Neural cell (in vitro differentiated cells): ENCODE results near the gene DFFA. TPM values are rescaled to one million over a fixed set of nuclear protein-coding genes. Genes with fewer than 3 reads are reported as not detected.

ENCODE experiments used
- H2AFZ ChIP-seq: fragments of 200-600, 300-800 bp; sonication (generic), shearing (Covaris generic); 2 replicates; pipeline ENCODE4 v1.6.0; 2014; ENCODE audit warnings: low read depth, mild to moderate bottlenecking, antibody characterized with exemption, low read length, moderate library complexity
- H3F3A ChIP-seq: fragments of 200-600 bp; shearing (Covaris generic); 2 replicates; pipeline ENCODE4 v1.6.1; 2016; ENCODE audit warnings: mild to moderate bottlenecking, moderate library complexity, mixed read lengths, antibody characterized with exemption, low read length; ENCODE audit not compliant: insufficient read depth, poor library complexity, severe bottlenecking
- H3K27ac ChIP-seq: fragments of 200-600, 300-800 bp; sonication (generic), shearing (Covaris generic); 2 replicates; pipeline ENCODE4 v1.5.1; 2014; ENCODE audit warnings: mild to moderate bottlenecking, low read length, moderate library complexity
- H3K27me3 ChIP-seq: fragments of 300-800, 200-600 bp; sonication (generic), shearing (Covaris generic); 2 replicates; pipeline ENCODE4 v1.6.0; 2014; ENCODE audit warnings: mild to moderate bottlenecking, low read depth, low read length, moderate library complexity; ENCODE audit not compliant: insufficient read depth
- H3K36me3 ChIP-seq: fragments of 300-800, 200-600 bp; sonication (generic), shearing (Covaris generic); 2 replicates; pipeline ENCODE4 v1.5.1; 2014; ENCODE audit warnings: mild to moderate bottlenecking, antibody characterized with exemption, low read length, moderate library complexity; ENCODE audit not compliant: insufficient read depth
- H3K4me2 ChIP-seq: fragments of 300-800, 200-600 bp; sonication (generic), shearing (Covaris generic); 2 replicates; pipeline ENCODE4 v1.6.0; 2014; ENCODE audit warnings: mild to moderate bottlenecking, low read length
- H3K4me3 ChIP-seq: fragments of 300-800, 200-600 bp; sonication (generic), shearing (Covaris generic); 2 replicates; pipeline ENCODE4 v1.5.1; 2014; ENCODE audit warnings: mild to moderate bottlenecking, low read length, moderate library complexity
- H3K79me2 ChIP-seq: fragments of 200-600 bp; shearing (Covaris generic); replicated peaks from 2 replicates; pipeline ENCODE4 v1.6.0; 2014; ENCODE audit warnings: mild to moderate bottlenecking, low read length, moderate library complexity; ENCODE audit not compliant: insufficient read depth
- H3K9ac ChIP-seq: fragments of 300-800, 200-600 bp; sonication (generic), shearing (Covaris generic); 2 replicates; pipeline ENCODE4 v1.6.1; 2016; ENCODE audit warnings: mild to moderate bottlenecking, low read length, mixed read lengths
- H3K9me2 ChIP-seq: fragments of 200-600 bp; shearing (Covaris generic); 2 replicates; pipeline ENCODE4 v1.6.1; 2016; ENCODE audit warnings: mild to moderate bottlenecking, low read length, mixed read lengths; ENCODE audit not compliant: insufficient read depth
- H3K9me3 ChIP-seq: fragments of 200-600, 300-800 bp; sonication (generic), shearing (Covaris generic); 2 replicates; pipeline ENCODE4 v1.6.1; 2016; ENCODE audit warnings: mild to moderate bottlenecking, mixed run types, low read length, moderate library complexity, mixed read lengths
- H4K20me1 ChIP-seq: fragments of 200-600 bp; shearing (Covaris generic); 2 replicates; pipeline ENCODE4 v1.6.1; 2016; ENCODE audit warnings: mild to moderate bottlenecking, mixed run types; ENCODE audit not compliant: insufficient read depth
- CTCF ChIP-seq: fragments of 450-650 bp; IDR thresholded peaks from 2 replicates; pipeline ENCODE4 v1.5.1; 2014; ENCODE audit warnings: antibody characterized with exemption, mild to moderate bottlenecking, moderate library complexity; ENCODE audit not compliant: poor library complexity, severe bottlenecking
- EP300 ChIP-seq: fragments of 450-650 bp; conservative IDR thresholded peaks from 2 replicates; pipeline ENCODE4 v1.6.1; 2014; ENCODE audit warnings: antibody characterized with exemption, mild to moderate bottlenecking, moderate library complexity; ENCODE audit not compliant: poor library complexity, severe bottlenecking
- EZH2 ChIP-seq: fragments of 200-600, 300-800 bp; shearing (Covaris generic), sonication (generic); IDR thresholded peaks from 2 replicates; pipeline ENCODE4 v1.6.1; 2014; ENCODE audit warnings: antibody characterized with exemption, low read length, borderline replicate concordance, mild to moderate bottlenecking; ENCODE audit not compliant: insufficient read depth, poor library complexity, severe bottlenecking
- MXI1 ChIP-seq: fragments of 450-650 bp; conservative IDR thresholded peaks from 2 replicates; pipeline ENCODE4 v1.6.1; 2014; ENCODE audit warnings: antibody characterized with exemption, mild to moderate bottlenecking; ENCODE audit not compliant: poor library complexity, severe bottlenecking
- POLR2AphosphoS5 ChIP-seq: IDR thresholded peaks from 2 replicates; pipeline ENCODE4 v1.6.1; 2012
- RAD21 ChIP-seq: fragments of 450-650 bp; conservative IDR thresholded peaks from 2 replicates; pipeline ENCODE4 v1.6.1; 2014; ENCODE audit warnings: antibody characterized with exemption, mild to moderate bottlenecking, moderate library complexity
- REST ChIP-seq: IDR thresholded peaks from 2 replicates; pipeline ENCODE4 v1.6.1; 2012; ENCODE audit warnings: borderline replicate concordance
- SMC3 ChIP-seq: fragments of 450-650 bp; conservative IDR thresholded peaks from 2 replicates; pipeline ENCODE4 v1.6.1; 2014; ENCODE audit warnings: antibody characterized with exemption, mild to moderate bottlenecking, moderate library complexity; ENCODE audit not compliant: poor library complexity
- TAF1 ChIP-seq: IDR thresholded peaks from 2 replicates; pipeline ENCODE4 v1.6.1; 2012; ENCODE audit warnings: low read depth
- polyA plus RNA-seq: library from polyadenylated mRNA; depleted of rRNA; stranded (reverse); fragments of >200 nt; gene quantifications from 2 replicates; pipeline ENCODE4 v1.2.3, GENCODE V29; 2014

The DFFA gene
- polyA plus RNA-seq, 1 donor from 2014 or later: 32.7 TPM

- Histone ChIP-seq H3K9me3 (no peaks in the 10 kb centered on the region), H3K4me3 (no peak overlapping the region), H3K9me2 (no peaks in the 10 kb centered on the region), H3K9ac (no peak overlapping the region), H3K36me3 (no peaks in the 10 kb centered on the region), H4K20me1 (no peaks in the 10 kb centered on the region), H3K27ac (no peak overlapping the region), H3K79me2 (no peaks in the 10 kb centered on the region), H2AFZ (no peak overlapping the region), H3F3A (no peaks in the 10 kb centered on the region), H3K27me3 (no peaks in the 10 kb centered on the region), H3K4me2 (no peak overlapping the region)
- no peak for TF ChIP-seq RAD21
- TF ChIP-seq REST: no peak
- no peak for TF ChIP-seq EP300
- TF ChIP-seq EZH2: no peak
- TF ChIP-seq MXI1: no peak
- TF ChIP-seq POLR2AphosphoS5: no peak
- no peak for TF ChIP-seq CTCF
- TF ChIP-seq SMC3: no peak
- no peak for TF ChIP-seq TAF1
Measured at GRCh38 chr1:10498231-10498630, 25.9 kb upstream of the DFFA start.

- no peak overlapping the region for H3K4me3 ChIP-seq
- no peak overlapping the region for H3K27ac ChIP-seq
- H4K20me1 ChIP-seq: no peaks in the 10 kb centered on the region
- no peak for TF ChIP-seq EP300
- TF ChIP-seq REST: no peak
- TF ChIP-seq RAD21: no peak
- TF ChIP-seq POLR2AphosphoS5: no peak
- no peak for TF ChIP-seq TAF1
- TF ChIP-seq MXI1: no peak
- TF ChIP-seq EZH2: no peak
- TF ChIP-seq CTCF: no peak
- TF ChIP-seq SMC3: no peak
- H2AFZ ChIP-seq: no peak overlapping the region
- no peaks in the 10 kb centered on the region for H3K79me2 ChIP-seq
- H3K27me3 ChIP-seq: no peaks in the 10 kb centered on the region
- no peaks in the 10 kb centered on the region for H3F3A ChIP-seq
- no peak overlapping the region for H3K4me2 ChIP-seq
- no peaks in the 10 kb centered on the region for H3K36me3 ChIP-seq
- H3K9me3 ChIP-seq: no peaks in the 10 kb centered on the region
- H3K9me2 ChIP-seq: no peaks in the 10 kb centered on the region
- H3K9ac ChIP-seq: no peak overlapping the region
Measured at GRCh38 chr1:10497109-10497508, 24.8 kb upstream of the DFFA start.
